Calu3 (cell line): ENCODE data around the gene NBDY. TPM values are rescaled to one million over a fixed set of nuclear protein-coding genes. Genes with fewer than 3 reads are reported as not detected.
A peak's percentile ranks its signal among the peaks of the same experiment; 100 is the strongest.

Experiments used
- BruUV-seq: library from RNA; stranded (reverse); fragments of 400-500 nt; replicated peaks from 2 replicates; lab custom pipeline; 2021; lab: Mats Ljungman, UMichigan
- CTCF ChIA-PET: fragments of 300-600 bp; sonication (Branson Sonifier 250); formaldehyde crosslinking; loops from one replicate; lab custom pipeline; 2022; ENCODE audit warnings: antibody characterized with exemption; lab: Charles Lee
- DNase-seq: peaks from one replicate; pipeline ENCODE4 v3.0.0; 2022
- H3K27ac Mint-ChIP-seq: one replicate; pipeline ENCODE4 v1.8.0; 2022; ENCODE audit warnings: mixed read lengths; ENCODE audit not compliant: unreplicated experiment
- H3K27me3 Mint-ChIP-seq: one replicate; pipeline ENCODE4 v1.8.0; 2022; ENCODE audit warnings: mixed read lengths; ENCODE audit not compliant: unreplicated experiment
- H3K36me3 Mint-ChIP-seq: one replicate; pipeline ENCODE4 v1.8.0; 2022; ENCODE audit warnings: mild to moderate bottlenecking, moderate library complexity, mixed read lengths; ENCODE audit not compliant: insufficient read depth, unreplicated experiment
- H3K4me1 Mint-ChIP-seq: one replicate; pipeline ENCODE4 v1.8.0; 2022; ENCODE audit warnings: mild to moderate bottlenecking, low read depth, mixed read lengths; ENCODE audit not compliant: unreplicated experiment
- H3K4me3 Mint-ChIP-seq: one replicate; pipeline ENCODE4 v1.8.0; 2022; ENCODE audit warnings: mild to moderate bottlenecking, low read depth, moderate library complexity, mixed read lengths; ENCODE audit not compliant: unreplicated experiment
- H3K9me3 Mint-ChIP-seq: one replicate; pipeline ENCODE4 v1.8.0; 2022; ENCODE audit warnings: low read depth, mixed read lengths; ENCODE audit not compliant: unreplicated experiment
- CTCF ChIP-seq: fragments of 200-600 bp; IDR thresholded peaks from one replicate; pipeline ENCODE4 v1.8.0; 2022; ENCODE audit warnings: antibody characterized with exemption; ENCODE audit not compliant: unreplicated experiment
- intact Hi-C: fragments of 100-400 bp; cut with micrococcal nuclease; formaldehyde crosslinking; loops from one replicate; pipeline ENCODE4 v1.10.0; 2022; ENCODE audit not compliant: unreplicated experiment
- total RNA-seq: library from RNA; stranded (reverse); gene quantifications from 2 replicates; pipeline ENCODE4 v1.2.3, GENCODE V29; 2022

NBDY gene
- total RNA-seq, 1 experiment from 2014 or later, result 57.1 TPM

GRCh38 chrX:56728321-56728720 is 722 bp upstream of the NBDY start:
- DNase-seq, result no peak
- Mint-ChIP-seq H3K27ac (no peak overlapping the region), H3K9me3 (no peaks in the 10 kb centered on the region), H3K36me3 (peaks cover 12% of the 10 kb centered on the region), H3K4me3 (no peak overlapping the region), H3K27me3 (no peaks in the 10 kb centered on the region), H3K4me1 (peaks cover 8% of the 10 kb centered on the region)
- intact Hi-C loops, result loop anchor here (5.0 kb wide), 2 partner anchors 166 to 1011 kb away; partner anchors contain the start of genes RRAGB and UBQLN2
- CTCF ChIA-PET, result interaction anchor here (1.1 to 1.3 kb wide), 2 partner anchors 10 to 445 kb away, joined by 3 to 4 read pairs; no protein-coding TSS in a partner anchor
- no peak for TF ChIP-seq CTCF
- BruUV-seq, result no TSS peak

GRCh38 chrX:56728752-56729151 is 291 bp upstream of the NBDY start:
- H3K27me3 Mint-ChIP-seq, result no peaks in the 10 kb centered on the region
- no TSS peak for BruUV-seq
- TF ChIP-seq CTCF, result no peak
- H3K36me3 Mint-ChIP-seq, result peaks cover 12% of the 10 kb centered on the region
- H3K4me1 Mint-ChIP-seq, result peaks cover 8% of the 10 kb centered on the region
- CTCF ChIA-PET, result interaction anchor here (1.1 to 1.3 kb wide), 2 partner anchors 10 to 445 kb away, joined by 3 to 4 read pairs; no protein-coding TSS in a partner anchor
- peak; percentile 19 for DNase-seq
- peak overlapping the region; percentile 83 for H3K4me3 Mint-ChIP-seq
- no peak overlapping the region for H3K27ac Mint-ChIP-seq
- intact Hi-C loops, result loop anchor here (5.0 kb wide), 2 partner anchors 166 to 1011 kb away; partner anchors contain the start of genes RRAGB and UBQLN2
- no peaks in the 10 kb centered on the region for H3K9me3 Mint-ChIP-seq

GRCh38 chrX:56733459-56734046 is 4.5 kb downstream of the NBDY start:
- no TSS peak for BruUV-seq
- CTCF ChIA-PET, result no interaction called here
- Mint-ChIP-seq H3K36me3 (peaks cover 26% of the 10 kb centered on the region), H3K9me3 (peaks cover 8% of the 10 kb centered on the region), H3K4me3 (no peak overlapping the region), H3K4me1 (peaks cover 9% of the 10 kb centered on the region), H3K27ac (no peak overlapping the region), H3K27me3 (no peaks in the 10 kb centered on the region)
- peak; percentile 58 for DNase-seq
- intact Hi-C loops, result no loop called here
- TF ChIP-seq CTCF, result no peak

- no peak for TF ChIP-seq CTCF
- no peak overlapping the region for H3K27ac Mint-ChIP-seq
Measured at GRCh38 chrX:56736219-56736618, 7.2 kb downstream of the NBDY start.

More at GRCh38 chrX:56736219-56736618, 7.2 kb downstream of the NBDY start:
- Mint-ChIP-seq H3K36me3 (peaks cover 14% of the 10 kb centered on the region), H3K4me3 (no peak overlapping the region), H3K27me3 (no peaks in the 10 kb centered on the region), H3K9me3 (peaks cover 11% of the 10 kb centered on the region), H3K4me1 (peaks cover 16% of the 10 kb centered on the region)
- CTCF ChIA-PET, result no interaction called here
- BruUV-seq, result no TSS peak
- intact Hi-C loops, result no loop called here
- DNase-seq, result no peak
